Measurements from ENCODE around the gene PGBD5.

The PGBD5 gene

GRCh38 chr1:230323686-230324085, 102.4 kb downstream of the PGBD5 start:
- CTCF ChIA-PET = no interaction called here
- DNase-seq (ENCODE audit: low spot score) = no peak

GRCh38 chr1:230322967-230323547, 103.1 kb downstream of the PGBD5 start:
- no peak overlapping the region for H3K27ac ChIP-seq
- DNase-seq (ENCODE audit: low spot score) = no peak
- TF ChIP-seq CTCF (conservative IDR thresholded peaks at IDR 0.05; ENCODE audit: low read depth) = no peak
- ChIA-PET POLR2A (ENCODE audit: low non-redundant PET) (no interaction called here), CTCF (no interaction called here)

More at GRCh38 chr1:230323686-230324085, 102.4 kb downstream of the PGBD5 start:
- POLR2A ChIA-PET (ENCODE audit: low non-redundant PET) = no interaction called here
- TF ChIP-seq CTCF (conservative IDR thresholded peaks at IDR 0.05; ENCODE audit: low read depth) = no peak
- H3K27ac ChIP-seq = no peak overlapping the region

GRCh38 chr1:230322421-230322756, 103.7 kb downstream of the PGBD5 start:
- CTCF ChIA-PET = no interaction called here

GRCh38 chr1:230321741-230322420, 104.3 kb downstream of the PGBD5 start:
- no peak overlapping the region for H3K27ac ChIP-seq
- ChIA-PET POLR2A (ENCODE audit: low non-redundant PET) (no interaction called here), CTCF (no interaction called here)
- no peak for TF ChIP-seq CTCF (conservative IDR thresholded peaks at IDR 0.05; ENCODE audit: low read depth)
- DNase-seq (ENCODE audit: low spot score) = no peak

More at GRCh38 chr1:230322421-230322756, 103.7 kb downstream of the PGBD5 start:
- TF ChIP-seq CTCF (conservative IDR thresholded peaks at IDR 0.05; ENCODE audit: low read depth) = no peak
- DNase-seq (ENCODE audit: low spot score) = no peak
- no peak overlapping the region for H3K27ac ChIP-seq
- POLR2A ChIA-PET (ENCODE audit: low non-redundant PET) = no interaction called here

- ChIA-PET POLR2A (ENCODE audit: low non-redundant PET) (no interaction called here), CTCF (no interaction called here)
- TF ChIP-seq CTCF (conservative IDR thresholded peaks at IDR 0.05; ENCODE audit: low read depth) = no peak
- no peak for DNase-seq (ENCODE audit: low spot score)
- no peak overlapping the region for H3K27ac ChIP-seq
These were observed 104.8 kb downstream of the PGBD5 start for GRCh38 chr1:230321341-230321740.

GRCh38 chr1:230320804-230321203, 105.3 kb downstream of the PGBD5 start:
- ChIA-PET POLR2A (ENCODE audit: low non-redundant PET) (no interaction called here), CTCF (no interaction called here)
- DNase-seq (ENCODE audit: low spot score) = no peak
- no peak overlapping the region for H3K27ac ChIP-seq
- TF ChIP-seq CTCF (conservative IDR thresholded peaks at IDR 0.05; ENCODE audit: low read depth) = no peak
